ENCODE measurements around the gene PCDHA3.
"Not testable (repeated sequence)": the region's sequence is repeated elsewhere in the genome, so short reads cannot be mapped to it uniquely, and the experiment has no call there.

PCDHA3 gene

DNA sequence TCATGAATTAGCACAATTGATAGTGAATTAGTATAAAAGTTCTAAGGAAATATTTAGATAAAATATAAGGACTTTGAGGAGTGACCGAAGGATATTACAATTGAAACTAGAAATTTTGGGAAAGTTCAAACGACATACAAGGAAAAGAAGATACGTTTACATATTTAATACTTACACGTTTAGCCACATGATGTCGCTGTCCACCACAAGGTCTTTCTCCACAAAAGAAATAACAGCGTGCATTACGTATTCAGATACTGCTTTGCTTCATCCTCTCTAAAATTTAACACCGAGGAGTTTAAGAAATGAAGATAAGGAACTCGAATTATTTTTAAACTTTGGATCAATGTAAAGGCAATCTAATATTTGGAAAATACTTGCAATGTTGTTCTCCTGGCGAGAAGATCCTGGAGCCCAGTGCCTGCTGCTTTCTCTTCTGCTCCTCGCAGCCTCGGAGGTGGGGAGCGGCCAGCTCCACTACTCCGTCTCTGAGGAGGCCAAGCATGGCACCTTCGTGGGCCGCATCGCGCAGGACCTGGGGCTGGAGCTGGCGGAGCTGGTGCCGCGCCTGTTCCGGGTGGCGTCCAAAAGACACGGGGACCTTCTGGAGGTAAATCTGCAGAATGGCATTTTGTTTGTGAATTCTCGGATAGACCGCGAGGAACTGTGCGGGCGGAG lies at the start of gene PCDHA3:
Gene PCDHA3 (plus strand): TSS at position 242 of the 678 bp plus-strand sequence.
- DNase-seq (ENCODE audit: low read depth, low spot score): peak; percentile 12
- in situ Hi-C loops (cut with HindIII; ENCODE audit: low sequenced_read_pairs): no loop called here
- TF ChIP-seq, protein P1, sequence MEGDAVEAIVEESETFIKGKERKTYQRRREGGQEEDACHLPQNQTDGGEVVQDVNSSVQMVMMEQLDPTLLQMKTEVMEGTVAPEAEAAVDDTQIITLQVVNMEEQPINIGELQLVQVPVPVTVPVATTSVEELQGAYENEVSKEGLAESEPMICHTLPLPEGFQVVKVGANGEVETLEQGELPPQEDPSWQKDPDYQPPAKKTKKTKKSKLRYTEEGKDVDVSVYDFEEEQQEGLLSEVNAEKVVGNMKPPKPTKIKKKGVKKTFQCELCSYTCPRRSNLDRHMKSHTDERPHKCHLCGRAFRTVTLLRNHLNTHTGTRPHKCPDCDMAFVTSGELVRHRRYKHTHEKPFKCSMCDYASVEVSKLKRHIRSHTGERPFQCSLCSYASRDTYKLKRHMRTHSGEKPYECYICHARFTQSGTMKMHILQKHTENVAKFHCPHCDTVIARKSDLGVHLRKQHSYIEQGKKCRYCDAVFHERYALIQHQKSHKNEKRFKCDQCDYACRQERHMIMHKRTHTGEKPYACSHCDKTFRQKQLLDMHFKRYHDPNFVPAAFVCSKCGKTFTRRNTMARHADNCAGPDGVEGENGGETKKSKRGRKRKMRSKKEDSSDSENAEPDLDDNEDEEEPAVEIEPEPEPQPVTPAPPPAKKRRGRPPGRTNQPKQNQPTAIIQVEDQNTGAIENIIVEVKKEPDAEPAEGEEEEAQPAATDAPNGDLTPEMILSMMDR (IDR thresholded peaks at IDR 0.05; ENCODE audit: low read depth, low read length): no peak
- H3K4me3 ChIP-seq (ENCODE audit: low read depth, low read length): peak within 1 kb of the TSS; percentile 21

DNA sequence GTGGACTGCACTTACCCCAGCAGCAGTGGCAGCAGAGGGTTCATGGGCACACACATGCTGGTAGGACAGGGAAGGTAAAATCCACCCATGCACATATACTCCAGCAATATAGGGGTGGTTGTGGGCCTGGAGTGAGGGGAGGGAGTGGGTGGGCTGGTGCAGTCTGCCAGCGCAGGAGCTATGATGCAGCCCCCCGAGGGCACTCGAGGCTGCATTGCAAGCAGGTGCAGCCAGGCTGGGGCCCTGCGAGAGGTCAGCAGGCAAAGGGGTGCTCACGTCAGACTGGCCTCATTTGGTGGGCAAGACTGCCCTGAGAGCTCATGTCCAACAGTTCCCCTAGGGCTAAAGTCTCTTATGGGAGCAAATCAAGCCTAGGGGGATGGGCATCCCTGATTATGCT lies 47.3 kb upstream of the PCDHA3 start:
- TF ChIP-seq, protein P1 (IDR thresholded peaks at IDR 0.05; ENCODE audit: low read depth, low read length): no peak
- in situ Hi-C loops (cut with HindIII; ENCODE audit: low sequenced_read_pairs): no loop called here
- DNase-seq (ENCODE audit: low read depth, low spot score): no peak
- no peak overlapping the region for H3K4me3 ChIP-seq (ENCODE audit: low read depth, low read length)

DNA sequence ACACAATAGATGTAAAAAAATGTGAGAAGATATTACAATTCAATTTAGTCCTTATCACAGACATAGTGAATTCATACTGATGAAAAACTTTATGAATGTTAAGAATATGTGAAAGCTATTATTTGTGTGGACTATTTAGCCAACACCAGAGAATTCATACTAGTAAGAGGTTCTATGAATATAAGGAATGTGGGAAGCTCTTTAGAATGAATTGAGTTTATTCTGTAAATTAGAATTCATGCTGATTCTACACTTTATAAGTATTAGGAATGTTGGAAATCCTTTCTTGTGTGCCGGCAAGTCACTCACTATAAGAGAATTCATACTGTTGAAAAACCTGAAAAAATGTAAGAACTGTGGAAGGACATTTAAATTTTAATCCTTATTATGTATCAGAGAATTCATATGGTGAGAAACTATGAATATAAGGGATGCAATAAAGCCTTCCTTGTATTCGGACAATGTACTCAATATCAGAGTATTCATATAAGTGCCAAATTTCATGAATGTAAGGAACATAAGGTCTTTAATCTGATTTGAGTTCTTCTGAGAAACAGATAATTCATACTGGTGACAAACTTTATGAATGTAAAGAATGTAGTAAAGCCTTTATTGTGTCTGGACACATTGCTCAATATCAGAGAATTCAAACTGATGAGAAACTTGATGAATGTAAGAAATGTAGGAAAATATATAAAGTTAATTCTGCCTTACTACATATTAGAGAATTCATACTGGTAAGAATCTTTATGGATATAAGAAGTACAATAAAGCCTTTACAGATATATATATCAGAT lies 36.5 kb upstream of the PCDHA3 start:
- peak; percentile 14 for DNase-seq (ENCODE audit: low read depth, low spot score)
- in situ Hi-C loops (cut with HindIII; ENCODE audit: low sequenced_read_pairs): no loop called here
- no peak overlapping the region for H3K4me3 ChIP-seq (ENCODE audit: low read depth, low read length)
- TF ChIP-seq, protein P1 (IDR thresholded peaks at IDR 0.05; ENCODE audit: low read depth, low read length): no peak

DNA sequence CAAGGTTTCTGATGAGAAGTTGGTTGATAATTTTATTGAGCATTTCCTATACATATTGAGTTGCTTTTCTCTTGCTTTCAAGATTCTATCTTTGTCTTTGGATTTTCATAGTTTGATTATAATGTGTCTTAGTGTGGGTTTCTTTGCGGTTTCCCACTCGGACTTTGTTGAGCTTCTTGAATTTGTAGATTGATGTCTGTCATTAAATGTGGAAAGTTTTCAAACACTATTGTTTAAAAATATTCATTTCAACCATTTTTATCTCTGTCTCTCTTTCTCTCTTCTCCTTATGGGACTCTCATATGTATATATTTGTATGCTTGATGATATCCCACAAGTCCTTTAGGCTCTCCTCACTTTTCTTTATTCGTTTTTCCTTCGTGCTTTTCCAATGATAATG lies 33.4 kb upstream of the PCDHA3 start:
- no peak for DNase-seq (ENCODE audit: low read depth, low spot score)
- in situ Hi-C loops (cut with HindIII; ENCODE audit: low sequenced_read_pairs): no loop called here
- H3K4me3 ChIP-seq (ENCODE audit: low read depth, low read length): no peak overlapping the region
- TF ChIP-seq, protein P1 (IDR thresholded peaks at IDR 0.05; ENCODE audit: low read depth, low read length): no peak

DNA sequence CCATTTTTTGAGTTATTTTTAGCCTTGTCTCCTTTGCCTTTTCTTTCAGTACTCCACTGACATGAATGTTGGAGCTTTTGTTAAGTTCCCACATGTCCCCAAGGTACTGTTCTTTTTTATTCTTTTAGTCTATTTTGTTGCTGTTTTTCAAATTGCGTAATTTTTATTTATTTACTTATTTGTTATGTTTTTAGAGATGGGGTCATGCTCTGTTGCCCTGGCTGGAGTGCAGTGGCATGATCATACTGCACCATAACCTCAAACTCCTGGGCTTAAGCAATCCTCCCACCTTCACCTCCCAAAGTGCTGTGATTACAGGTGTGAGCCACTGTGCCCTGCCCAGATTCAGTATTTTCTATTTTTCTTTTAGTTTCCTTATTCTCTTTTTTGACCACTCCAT lies 20.3 kb upstream of the PCDHA3 start:
- no peak for DNase-seq (ENCODE audit: low read depth, low spot score)
- TF ChIP-seq, protein P1 (IDR thresholded peaks at IDR 0.05; ENCODE audit: low read depth, low read length): no peak
- H3K4me3 ChIP-seq (ENCODE audit: low read depth, low read length): no peak overlapping the region
- in situ Hi-C loops (cut with HindIII; ENCODE audit: low sequenced_read_pairs): no loop called here

DNA sequence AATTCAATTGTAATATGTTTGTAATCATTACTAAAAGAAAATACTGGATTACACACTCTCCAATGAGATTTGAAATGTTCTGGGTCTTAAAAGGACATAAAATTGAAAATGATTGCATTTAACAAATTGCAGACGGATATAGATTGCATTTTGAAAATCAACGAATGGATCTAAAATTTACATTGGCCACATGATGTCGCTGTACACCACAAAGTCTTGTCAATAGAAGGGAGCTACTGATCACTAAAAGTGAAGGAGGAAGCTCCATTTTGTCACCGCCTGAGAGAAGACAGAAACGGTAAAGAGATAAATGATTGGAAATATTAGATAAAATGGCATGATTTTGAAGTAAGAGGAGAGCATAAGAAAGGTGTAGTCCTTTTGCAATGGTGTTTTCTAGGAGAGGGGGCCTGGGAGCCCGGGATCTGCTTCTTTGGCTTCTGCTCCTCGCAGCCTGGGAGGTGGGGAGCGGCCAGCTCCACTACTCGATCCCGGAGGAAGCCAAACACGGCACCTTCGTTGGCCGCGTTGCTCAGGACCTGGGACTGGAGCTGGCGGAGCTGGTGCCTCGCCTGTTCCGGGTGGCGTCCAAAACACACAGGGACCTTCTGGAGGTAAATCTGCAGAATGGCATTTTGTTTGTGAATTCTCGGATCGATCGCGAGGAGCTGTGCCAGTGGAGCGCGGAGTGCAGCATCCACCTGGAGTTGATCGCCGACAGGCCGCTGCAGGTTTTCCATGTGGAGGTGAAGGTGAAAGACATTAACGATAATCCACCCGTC lies 14.8 kb upstream of the PCDHA3 start, which contains the start of gene PCDHA1:
Gene PCDHA1 (plus strand): TSS at position 236 of the 782 bp plus-strand sequence.
- TF ChIP-seq, protein P1 (IDR thresholded peaks at IDR 0.05; ENCODE audit: low read depth, low read length): no peak
- no peak for DNase-seq (ENCODE audit: low read depth, low spot score)
- in situ Hi-C loops (cut with HindIII; ENCODE audit: low sequenced_read_pairs): no loop called here

DNA sequence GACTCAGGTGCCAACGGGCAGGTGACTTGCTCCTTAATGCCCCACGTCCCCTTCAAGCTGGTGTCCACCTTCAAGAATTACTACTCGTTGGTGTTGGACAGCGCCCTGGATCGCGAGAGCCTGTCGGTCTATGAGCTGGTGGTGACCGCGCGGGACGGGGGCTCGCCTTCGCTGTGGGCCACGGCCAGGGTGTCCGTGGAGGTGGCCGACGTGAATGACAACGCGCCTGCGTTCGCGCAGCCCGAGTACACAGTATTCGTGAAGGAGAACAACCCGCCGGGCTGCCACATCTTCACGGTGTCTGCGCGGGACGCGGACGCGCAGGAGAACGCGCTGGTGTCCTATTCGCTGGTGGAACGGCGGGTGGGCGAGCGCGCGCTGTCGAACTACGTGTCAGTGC lies 13.4 kb upstream of the PCDHA3 start:
- H3K4me3 ChIP-seq (ENCODE audit: low read depth, low read length); in situ Hi-C loops (cut with HindIII; ENCODE audit: low sequenced_read_pairs); DNase-seq (ENCODE audit: low read depth, low spot score): not testable (repeated sequence)

More for the DNA sequence above, 14.8 kb upstream of the PCDHA3 start, which contains the start of gene PCDHA1:
- H3K4me3 ChIP-seq (ENCODE audit: low read depth, low read length): no peak within 1 kb of the TSS

DNA sequence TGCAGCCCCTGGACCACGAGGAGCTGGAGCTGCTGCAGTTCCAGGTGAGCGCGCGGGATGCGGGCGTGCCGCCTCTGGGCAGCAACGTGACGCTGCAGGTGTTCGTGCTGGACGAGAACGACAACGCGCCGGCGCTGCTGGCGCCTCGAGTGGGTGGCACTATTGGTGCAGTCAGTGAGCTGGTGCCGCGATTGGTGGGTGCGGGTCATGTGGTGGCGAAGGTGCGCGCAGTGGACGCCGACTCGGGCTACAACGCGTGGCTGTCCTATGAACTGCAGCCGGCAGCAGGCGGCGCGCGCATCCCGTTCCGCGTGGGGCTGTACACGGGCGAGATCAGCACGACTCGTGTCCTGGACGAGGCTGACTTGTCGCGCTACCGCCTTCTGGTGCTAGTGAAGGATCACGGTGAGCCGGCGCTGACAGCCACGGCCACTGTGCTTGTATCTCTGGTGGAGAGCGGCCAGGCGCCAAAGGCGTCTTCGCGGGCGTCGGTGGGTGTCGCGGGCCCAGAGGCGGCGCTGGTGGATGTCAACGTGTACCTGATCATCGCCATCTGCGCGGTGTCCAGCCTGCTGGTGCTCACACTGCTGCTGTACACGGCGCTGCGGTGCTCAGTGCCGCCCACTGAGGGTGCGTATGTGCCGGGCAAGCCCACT lies 12.9 kb upstream of the PCDHA3 start:
- H3K4me3 ChIP-seq (ENCODE audit: low read depth, low read length); in situ Hi-C loops (cut with HindIII; ENCODE audit: low sequenced_read_pairs); DNase-seq (ENCODE audit: low read depth, low spot score): not testable (repeated sequence)
